HG02759 (cell line): ENCODE measurements around the gene CNTN6.
"Not testable (repeated sequence)": the region's sequence is repeated elsewhere in the genome, so short reads cannot be mapped to it uniquely, and the experiment has no call there.

ENCODE experiments used
- ATAC-seq: cut with Tn5 transposase; IDR thresholded peaks from one replicate; pipeline ENCODE4 v1.9.1; 2021; ENCODE audit warnings: mild to moderate bottlenecking, moderate library complexity; ENCODE audit not compliant: unreplicated experiment

The CNTN6 gene

DNA sequence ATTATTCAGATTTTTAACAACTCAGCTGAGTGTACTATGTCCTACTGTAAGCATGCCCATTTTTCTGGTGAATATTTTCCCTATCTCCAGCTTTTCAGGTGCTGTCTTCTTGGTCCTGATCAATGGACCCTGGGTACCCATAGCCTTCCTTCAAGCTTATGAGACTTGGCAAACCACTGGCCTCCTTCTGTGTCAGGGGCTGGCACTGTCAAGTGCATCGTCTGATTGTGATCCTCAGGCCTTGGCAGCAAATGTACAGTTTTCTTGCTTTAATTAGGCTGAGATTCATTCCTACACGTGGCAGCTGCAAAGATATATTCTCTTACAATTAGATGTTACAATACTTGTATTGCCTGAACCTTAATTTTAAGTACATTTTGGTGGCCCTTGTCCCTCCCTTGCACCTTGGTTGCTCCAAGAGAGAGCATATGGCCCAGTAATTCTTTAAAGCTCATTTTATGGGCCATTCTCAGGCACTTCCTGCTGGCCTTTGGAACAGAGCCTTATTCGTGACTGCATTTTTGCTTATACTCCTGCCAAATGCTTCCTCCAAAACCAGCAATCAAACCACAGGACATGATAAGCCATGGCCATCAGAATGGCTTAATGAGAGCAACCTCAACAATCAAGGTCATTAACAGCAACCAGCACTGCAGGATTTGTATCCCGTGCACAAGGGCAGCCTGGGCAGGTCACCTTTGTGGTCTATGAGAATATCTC lies 179.9 kb downstream of the CNTN6 start:
- no peak for ATAC-seq

DNA sequence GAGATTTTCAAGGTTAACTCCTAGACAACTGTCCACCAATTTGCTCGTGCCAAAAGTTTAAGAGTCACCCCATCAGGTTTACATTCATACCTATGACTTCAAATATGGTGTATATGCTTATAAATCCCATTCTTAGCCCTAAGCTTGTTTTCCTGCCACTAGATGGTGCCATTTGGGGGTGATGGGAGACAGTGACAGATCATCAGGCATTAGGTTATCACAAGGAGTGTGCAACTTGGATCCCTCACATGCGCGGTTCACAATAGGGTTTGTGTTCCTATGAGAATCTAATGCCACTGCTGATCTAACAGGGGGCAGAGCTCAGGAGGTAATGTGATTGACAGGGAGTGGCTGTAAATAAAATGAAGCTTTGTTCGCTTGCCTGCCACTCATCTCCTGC lies 182.7 kb downstream of the CNTN6 start:
- no peak for ATAC-seq

DNA sequence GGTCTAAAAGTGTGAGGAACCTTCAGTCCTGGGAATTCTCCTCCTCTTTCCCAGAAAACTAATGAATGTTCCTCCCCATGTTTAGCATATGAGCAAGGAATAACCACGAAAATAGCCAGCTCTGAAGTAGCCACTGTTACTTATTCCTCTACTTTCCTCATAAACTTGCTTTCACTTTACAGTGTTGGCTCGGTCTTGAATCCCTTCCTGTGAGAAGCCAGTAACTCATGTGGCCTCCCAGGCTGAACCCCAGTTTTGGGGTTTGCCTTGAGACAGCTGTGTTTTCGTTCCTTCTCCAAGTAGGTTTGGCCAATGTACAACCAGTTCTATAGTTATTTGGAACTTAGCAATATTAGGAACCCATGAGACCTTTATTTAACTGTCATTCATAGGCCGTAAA lies 195.0 kb downstream of the CNTN6 start:
- no peak for ATAC-seq

DNA sequence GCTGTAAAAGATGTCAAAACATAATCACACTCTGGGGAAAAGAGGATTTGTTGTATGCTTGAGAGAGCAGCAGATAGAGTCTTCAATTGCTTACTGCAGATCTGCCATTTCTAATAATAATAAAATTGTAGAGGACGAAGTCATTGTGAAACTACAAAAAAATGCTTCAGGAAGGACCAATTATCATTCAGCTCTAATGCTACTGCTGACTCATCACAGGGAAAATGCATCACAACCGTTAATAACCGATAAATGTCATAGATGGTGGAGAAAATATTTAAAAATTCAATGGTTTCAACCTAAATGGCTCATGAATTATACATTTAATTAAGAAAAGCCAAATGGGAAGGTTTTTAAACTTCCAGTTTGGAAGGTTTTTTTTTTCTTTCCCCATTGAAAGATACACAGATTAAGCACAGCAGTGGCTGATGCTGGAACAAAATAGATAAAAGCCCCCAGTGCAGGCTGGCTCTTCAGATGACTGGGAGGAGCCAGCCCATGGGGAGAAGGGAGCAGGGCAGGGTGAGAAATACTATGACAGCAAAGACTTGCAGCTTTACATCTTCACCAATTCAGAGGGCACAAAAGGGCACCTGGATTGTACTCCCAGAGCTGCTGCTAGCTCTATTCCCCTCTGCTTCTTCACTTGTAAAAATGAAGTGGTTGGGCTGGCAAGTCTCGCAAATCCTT lies 196.1 kb downstream of the CNTN6 start:
- no peak for ATAC-seq

DNA sequence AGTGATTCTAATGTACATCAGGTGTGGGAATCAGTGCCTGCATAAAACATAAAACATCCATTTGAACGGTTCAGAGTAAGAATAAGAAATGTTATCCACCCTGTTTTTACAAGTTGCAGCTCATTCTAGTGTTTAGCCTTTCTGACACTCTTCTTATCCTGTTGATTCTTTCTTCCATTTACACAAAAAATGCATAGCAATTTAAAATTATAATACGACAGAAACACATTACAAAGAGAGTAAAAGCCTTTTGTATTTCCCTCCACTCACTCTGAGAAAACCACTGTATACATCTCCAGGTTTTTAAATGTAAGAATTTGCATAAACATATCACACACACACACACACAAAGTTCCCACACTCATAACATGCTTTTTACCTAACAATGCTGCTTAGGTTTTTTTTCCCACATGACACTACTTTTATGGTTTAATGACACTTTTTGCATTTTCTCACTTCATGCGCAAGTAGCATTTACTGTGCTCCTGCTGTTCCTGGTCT lies 199.8 kb downstream of the CNTN6 start:
- ATAC-seq = no peak

DNA sequence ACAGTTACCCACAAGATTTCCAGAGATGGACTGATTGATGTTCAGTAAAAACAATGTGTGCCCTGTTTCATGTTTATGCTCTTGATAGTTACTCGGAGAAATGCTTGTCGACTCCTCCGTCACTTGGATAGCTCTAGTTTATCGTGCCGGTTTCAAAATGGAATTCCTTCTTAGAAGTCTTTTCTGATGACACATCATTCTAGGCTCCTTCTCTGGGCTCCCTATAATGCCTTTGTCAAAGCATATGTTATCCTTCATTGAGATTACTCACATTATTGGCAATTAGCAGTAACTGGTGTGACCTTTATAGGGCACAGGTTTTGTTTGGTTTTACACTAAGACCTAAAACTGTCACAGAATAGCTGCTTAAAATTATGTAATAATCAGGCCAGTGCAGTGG lies 201.8 kb downstream of the CNTN6 start:
- no peak for ATAC-seq

DNA sequence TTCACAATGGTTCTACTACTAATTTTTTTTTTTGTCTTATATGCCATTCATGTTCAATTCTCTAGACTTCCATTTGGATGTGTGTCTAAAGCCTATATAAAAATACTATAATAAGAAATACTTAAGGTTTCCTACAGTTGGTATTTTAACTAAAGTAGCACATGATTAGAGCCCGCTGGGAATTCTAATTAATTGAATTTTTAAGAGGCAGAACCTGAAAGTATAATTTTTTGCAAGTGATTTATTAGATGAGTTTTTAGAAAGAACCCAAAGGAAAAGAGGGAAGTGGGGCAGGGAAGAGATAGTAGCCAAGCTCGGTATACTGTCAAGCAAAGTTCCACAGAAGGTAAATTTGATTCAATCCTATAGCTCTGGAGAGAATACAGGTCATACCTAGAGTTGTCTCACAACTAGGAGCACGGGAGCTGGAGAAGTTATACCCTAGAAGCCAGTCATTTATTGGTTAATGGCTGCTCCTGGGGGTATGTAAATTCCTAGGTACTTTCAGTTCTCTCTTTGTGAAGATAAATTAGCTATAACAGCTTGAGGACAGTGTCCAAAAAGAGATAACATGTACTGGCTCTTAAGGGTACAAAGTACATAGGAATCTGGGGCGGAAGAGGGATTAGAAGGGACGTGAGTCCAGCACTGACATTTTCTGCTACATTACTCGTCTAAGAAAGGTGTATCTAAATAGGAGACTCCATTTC lies 225.6 kb downstream of the CNTN6 start:
- ATAC-seq = no peak

DNA sequence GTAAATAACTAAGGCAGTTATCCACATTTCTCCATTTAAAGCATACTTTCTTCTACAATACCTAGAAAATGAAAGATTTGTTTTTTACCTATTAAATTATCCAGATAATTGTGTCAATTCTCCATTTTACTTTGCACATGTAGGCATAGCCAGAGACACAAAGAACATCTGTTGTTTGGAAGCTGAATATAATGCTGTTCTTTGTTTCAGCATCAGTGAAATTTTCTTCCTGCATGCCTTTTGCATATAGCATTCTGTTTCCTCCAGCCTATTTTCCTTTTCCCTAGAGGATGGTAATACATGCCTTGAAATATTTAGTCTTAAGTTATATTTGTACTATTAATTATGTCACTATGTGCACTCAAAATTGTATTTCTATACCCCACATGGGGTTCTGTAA lies 233.7 kb downstream of the CNTN6 start:
- no peak for ATAC-seq

DNA sequence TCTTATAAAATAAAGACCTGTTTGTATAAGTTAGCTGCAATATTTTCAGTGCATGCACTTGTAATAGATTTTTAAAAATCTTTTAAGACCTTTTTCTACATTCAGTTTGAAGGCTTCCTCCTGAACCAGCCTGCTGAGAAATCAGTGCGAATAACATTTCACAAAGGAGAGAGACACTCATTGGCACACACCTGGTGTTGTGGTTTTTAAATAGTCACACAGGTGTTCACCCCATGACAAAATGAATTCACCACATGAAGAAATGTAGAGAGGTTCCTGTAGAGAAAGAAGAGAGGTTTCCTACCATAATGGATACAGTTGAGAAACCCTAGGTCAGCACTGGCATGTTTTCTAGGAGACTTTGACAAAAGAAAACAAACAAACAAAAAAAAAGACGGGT lies 237.3 kb downstream of the CNTN6 start:
- no peak for ATAC-seq

DNA sequence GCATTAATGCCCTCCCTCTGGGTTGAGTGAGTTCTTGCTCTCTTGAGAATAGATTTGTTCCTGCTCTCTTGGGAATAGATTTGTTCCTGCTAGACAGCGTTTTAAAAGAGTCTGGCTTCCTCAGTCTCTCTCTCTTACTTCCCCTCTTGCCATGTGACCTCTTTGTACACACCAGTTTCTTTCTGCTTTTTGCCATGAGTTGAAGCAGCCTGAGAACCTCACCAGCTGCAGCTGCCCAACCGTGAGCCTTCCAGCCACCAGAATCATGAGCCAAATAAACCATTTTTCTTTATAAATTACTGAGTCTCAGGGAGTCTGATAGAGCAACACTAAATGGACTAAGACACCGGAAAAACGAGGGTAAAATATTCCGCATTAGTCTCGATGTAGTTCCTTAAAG lies 253.6 kb downstream of the CNTN6 start:
- ATAC-seq = no peak

DNA sequence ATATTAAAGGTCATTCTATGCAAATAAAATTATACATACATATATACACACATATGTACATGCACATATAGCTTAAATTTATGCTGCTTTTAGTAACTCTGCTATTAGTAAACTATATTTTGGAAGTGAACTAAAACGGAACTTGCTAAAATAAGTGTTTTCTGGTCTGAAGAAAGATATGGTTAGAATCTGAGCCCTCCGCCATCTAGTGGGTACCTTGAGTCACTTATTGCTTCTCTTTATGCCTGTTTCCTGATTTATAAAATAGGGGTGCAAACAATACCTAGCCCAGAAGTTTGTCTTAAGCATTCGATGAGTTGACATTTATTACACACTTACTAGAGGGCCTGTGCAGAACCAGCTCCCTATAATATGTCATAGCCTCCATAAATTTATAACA lies 255.7 kb downstream of the CNTN6 start:
- no peak for ATAC-seq

DNA sequence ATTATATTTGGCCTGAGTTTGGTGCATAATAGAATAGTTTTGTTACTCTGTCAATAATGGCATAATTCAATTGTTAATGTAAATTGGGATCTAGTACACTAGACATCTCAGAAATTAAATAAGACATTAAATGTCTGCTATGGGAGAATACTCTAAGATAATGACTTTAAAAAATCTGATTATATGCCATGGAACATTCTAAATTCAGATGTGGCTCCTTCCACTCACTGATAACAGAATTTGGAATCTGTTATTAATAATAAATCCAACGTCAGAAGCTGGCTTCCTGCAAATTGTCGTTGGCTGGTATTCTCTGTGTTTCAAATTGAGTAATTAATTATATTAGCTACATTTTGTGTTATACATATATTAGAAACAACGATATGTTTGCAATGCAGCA lies 258.1 kb downstream of the CNTN6 start:
- ATAC-seq = no peak

DNA sequence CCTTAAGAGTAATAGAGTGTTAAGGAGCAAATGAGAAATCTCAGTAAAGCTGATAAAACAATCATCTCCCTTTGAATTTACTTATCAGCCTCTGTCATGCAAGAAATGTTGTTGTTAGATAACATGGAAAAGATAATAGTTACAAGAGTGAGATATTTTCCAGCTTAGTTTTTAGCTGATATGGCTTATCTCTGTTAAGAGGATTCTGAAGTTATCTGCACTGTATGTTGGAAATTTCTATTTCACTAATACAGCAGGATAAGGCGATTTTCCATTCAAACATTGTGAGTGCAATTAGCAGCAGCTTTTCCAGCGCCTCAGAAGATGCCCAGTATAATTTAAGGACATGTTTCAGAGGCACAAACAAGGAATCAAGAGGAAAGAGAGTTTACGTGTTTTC lies 262.9 kb downstream of the CNTN6 start:
- no peak for ATAC-seq

DNA sequence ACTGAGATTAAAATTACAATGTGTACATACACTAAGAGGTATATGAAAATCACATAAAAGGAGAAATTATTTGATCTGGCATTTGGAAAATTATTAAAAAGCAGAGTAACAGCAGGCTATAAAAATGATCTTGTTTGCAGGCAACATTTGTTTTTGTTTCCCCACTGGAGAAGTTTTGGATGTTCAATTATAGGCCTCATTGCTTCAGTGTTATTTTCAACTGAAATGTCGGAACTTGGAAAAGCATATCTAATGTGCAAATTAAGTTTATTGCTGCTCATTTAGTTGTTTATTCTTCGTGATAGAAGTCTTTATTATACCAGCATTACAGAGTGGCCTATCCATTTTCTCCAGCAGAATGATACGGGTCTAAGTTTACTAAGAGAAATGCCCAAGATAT lies 263.3 kb downstream of the CNTN6 start:
- no peak for ATAC-seq

DNA sequence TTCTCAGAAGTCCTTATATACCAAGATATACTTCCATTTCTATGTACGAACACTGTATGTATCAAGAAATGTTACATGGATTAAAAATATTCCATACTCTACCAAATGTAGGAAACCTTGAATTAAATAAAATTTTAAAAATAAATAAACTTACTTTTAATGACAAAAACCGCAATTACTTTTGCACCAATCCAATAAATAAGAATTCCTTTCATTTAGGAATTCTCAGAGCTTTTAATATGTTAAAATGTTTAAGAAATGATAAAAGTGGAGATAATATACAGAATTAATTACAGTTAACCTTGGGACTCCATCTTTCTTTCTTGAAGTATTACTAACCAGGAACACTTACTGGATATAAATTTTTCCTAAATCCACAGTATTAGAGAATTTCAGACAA lies 272.7 kb downstream of the CNTN6 start:
- ATAC-seq = no peak

DNA sequence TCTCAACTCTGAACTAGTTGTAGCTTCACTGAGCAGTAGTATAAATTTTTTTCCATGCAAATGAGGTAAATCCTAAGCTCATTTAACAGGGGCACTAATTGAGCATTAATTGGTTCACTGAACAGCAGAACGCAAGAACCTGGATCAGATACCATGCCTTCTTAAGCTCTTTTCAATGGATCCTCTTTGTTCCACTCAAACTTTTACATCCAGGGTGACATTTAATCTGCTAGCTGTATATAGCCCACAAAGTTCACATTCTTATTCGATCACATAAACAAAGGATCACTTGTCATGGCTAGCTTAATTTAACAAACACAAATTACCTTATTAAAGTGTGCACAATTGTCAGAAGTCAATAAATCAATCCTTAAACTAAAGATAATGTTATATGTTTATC lies 281.6 kb downstream of the CNTN6 start:
- ATAC-seq = no peak

DNA sequence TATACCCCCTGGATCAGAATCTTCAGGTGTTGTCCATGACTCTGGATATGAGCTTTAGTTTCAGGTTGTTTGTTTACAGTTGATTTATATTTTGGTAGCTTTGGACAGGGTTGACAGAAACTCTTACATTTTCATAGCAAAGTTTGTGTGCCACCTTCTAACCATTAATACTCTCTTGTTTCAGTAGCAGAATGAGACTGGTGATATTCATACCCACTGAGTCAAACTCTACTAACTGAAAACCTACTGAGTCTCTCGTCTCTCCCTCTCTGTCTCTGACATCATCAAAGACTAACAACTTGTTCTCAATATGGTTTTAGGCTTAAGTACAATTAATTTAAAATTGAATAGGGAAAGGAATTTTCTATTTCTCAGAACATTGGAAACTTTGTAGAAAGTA lies 282.3 kb downstream of the CNTN6 start:
- no peak for ATAC-seq

DNA sequence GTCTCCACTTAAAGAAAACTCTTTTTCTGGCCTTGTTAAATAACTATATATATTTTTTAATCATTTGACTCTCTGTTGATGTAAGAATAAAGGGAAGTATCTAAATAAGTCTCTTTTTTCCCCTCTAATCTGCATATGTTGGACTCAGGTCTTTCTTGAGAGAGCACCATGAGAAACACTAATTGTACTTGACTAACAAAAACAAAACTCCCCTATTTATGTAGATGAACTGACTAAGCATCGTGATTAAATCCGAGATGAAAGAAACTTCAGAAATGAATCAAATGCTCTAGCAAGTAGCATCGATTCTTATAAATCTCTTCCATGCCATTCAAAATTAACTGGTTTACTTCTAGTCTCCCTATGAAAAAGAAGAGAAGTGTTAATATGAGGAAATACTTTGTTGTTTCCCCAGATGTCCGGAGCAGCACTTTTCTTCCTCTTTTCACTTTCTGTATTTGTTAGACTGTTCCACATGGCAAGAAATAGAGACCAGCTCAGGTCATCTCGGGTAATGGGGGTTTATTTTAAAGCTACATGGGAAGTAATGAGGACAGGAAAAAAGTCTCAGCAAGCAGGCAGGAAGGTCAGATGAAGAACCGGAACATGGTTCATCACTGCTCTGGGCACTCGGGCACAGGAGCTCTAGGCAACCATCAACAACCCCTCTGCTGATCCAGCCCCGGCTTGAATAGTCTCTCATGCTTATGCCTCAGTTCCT lies 288.3 kb downstream of the CNTN6 start:
- ATAC-seq = peak; percentile 89

DNA sequence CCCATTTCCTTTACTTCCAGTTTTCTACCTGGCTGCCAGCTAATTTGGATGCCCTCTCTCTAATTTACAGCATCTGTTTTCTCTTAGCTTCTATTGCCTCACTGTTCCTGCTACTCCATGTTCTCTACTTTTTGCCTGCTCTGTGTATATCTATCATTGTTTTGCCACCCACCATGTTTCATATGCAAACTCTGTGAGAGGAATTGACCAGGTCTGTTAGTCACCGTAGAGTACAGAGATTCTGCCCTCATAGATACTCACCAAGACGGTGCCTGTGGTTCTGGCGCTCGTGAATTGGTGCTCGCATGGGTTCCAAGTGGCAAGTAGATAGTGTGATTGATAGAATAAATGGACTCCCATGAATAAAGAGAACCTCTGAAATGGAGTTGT lies 288.8 kb downstream of the CNTN6 start:
- peak; percentile 39 for ATAC-seq

DNA sequence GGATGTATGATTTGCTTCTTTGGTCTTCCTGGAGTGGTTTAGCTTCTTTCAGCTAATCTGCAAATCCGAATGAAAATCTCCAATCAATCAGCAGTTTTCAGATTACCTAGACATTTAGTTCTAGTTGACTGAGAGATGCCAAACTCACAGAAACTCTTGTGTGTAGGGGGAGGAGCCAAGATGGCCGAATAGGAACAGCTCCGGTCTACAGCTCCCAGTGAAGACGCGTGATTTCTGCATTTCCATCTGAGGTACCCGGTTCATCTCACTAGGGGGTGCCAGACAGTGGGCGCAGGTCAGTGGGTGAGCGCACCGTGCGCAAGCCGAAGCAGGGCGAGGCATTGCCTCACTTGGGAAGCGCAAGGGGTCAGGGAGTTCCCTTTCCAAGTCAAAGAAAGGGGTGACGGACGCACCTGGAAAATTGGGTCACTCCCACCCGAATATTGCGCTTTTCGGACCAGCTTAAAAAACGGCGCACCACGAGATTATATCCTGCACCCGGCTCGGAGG lies 294.6 kb downstream of the CNTN6 start:
- ATAC-seq = not testable (repeated sequence)

DNA sequence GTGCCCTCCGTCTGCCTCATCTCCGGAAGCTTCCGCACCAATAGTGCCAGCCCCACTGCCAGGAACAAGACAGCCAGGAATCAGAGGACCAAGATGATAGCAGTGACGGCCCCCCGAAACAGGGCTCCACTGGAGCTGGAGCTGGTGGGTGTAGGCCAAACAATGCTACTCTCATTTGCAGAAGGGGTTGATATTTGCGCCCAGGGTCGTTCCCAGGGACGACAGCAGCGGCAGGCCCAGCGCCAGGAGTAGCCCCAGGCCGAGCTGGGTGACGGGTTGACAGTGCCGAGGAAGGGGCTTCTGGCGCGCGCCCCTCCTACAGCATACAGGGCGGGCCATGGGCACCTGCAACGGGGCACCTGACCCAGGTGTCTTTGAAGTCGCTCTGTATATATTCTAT lies 301.4 kb downstream of the CNTN6 start:
- ATAC-seq = no peak
